ENCODE data around the gene MYO7B.
A peak's percentile ranks its signal among the peaks of the same experiment; 100 is the strongest.
"Not testable (repeated sequence)": the region's sequence is repeated elsewhere in the genome, so short reads cannot be mapped to it uniquely, and the experiment has no call there.

Gene MYO7B

GRCh38 chr2:127526132-127527000 is 9.1 kb upstream of the MYO7B start, which contains the start of gene IWS1:
Gene IWS1 (minus strand): TSS chr2:127526489. CDS start chr2:127526208, 281 bp downstream.
- H3K4me1 ChIP-seq (ENCODE audit: control insufficient read depth, insufficient read depth, low read depth, low read length): peaks cover 5% of the 10 kb centered on the region
- peak within 1 kb of the TSS; percentile 53 for H2AK5ac ChIP-seq (ENCODE audit: low read length, severe bottlenecking)
- H4K8ac ChIP-seq (ENCODE audit: low read length): peak within 1 kb of the TSS; percentile 92
- peak within 1 kb of the TSS; percentile 90 for H4K91ac ChIP-seq (ENCODE audit: low read length)
- H3K4me3 ChIP-seq (ENCODE audit: insufficient read depth in 1 of 2, low read depth in 1 of 2, low read length in 2 of 2): peak within 1 kb of the TSS; percentile 87 to 97
- H3K4ac ChIP-seq (ENCODE audit: low read depth in 1 of 2, low read length in 2 of 2): peak within 1 kb of the TSS; percentile 85 to 99
- H3K27me3 ChIP-seq (ENCODE audit: control insufficient read depth in 1 of 2, insufficient read depth in 1 of 2, low read length in 2 of 2): no peaks in the 10 kb centered on the region
- peak within 1 kb of the TSS in 1 of 2 experiments; percentile 87 for H3K14ac ChIP-seq (ENCODE audit: low read length in 2 of 2)
- H3K27ac ChIP-seq (ENCODE audit: low read length, poor library complexity, severe bottlenecking): peak within 1 kb of the TSS; percentile 95
- peak; percentile 98 for DNase-seq
- H2BK5ac ChIP-seq (ENCODE audit: low read depth, low read length, poor library complexity, severe bottlenecking): peak within 1 kb of the TSS; percentile 49
- peak within 1 kb of the TSS in 1 of 2 experiments; percentile 88 for H3K23ac ChIP-seq (ENCODE audit: low read length in 2 of 2)
- H3K36me3 ChIP-seq (ENCODE audit: control insufficient read depth in 1 of 2, insufficient read depth in 2 of 2, low read depth in 1 of 2, low read length in 2 of 2): peaks cover 3 to 24% of the 10 kb centered on the region in 2 experiments
- H3K4me2 ChIP-seq (ENCODE audit: low read length, poor library complexity, severe bottlenecking): peak within 1 kb of the TSS; percentile 85
- no peaks in the 10 kb centered on the region for H3K9me3 ChIP-seq (ENCODE audit: control insufficient read depth, low read length)
- H2BK15ac ChIP-seq (ENCODE audit: low read depth, poor library complexity, severe bottlenecking): peak within 1 kb of the TSS; percentile 91
- no peaks in the 10 kb centered on the region for H3K79me1 ChIP-seq (replicated peaks; ENCODE audit: low read length, poor library complexity, severe bottlenecking)
- WGBS: under 1% methylated on average over 68 of the region's 70 CpGs
- peak within 1 kb of the TSS; percentile 63 for H2AFZ ChIP-seq (ENCODE audit: low read depth, low read length)
- peak within 1 kb of the TSS; percentile 88 to 98 for H3K18ac ChIP-seq (ENCODE audit: low read depth in 1 of 2, low read length in 2 of 2)
- H3K9ac ChIP-seq (ENCODE audit: low read length): peak within 1 kb of the TSS; percentile 98
- H2BK12ac ChIP-seq (ENCODE audit: low read length in 2 of 2): peak within 1 kb of the TSS in 1 of 2 experiments; percentile 64
- peak within 1 kb of the TSS; percentile 77 for H2BK120ac ChIP-seq (ENCODE audit: low read depth, low read length)

DNA sequence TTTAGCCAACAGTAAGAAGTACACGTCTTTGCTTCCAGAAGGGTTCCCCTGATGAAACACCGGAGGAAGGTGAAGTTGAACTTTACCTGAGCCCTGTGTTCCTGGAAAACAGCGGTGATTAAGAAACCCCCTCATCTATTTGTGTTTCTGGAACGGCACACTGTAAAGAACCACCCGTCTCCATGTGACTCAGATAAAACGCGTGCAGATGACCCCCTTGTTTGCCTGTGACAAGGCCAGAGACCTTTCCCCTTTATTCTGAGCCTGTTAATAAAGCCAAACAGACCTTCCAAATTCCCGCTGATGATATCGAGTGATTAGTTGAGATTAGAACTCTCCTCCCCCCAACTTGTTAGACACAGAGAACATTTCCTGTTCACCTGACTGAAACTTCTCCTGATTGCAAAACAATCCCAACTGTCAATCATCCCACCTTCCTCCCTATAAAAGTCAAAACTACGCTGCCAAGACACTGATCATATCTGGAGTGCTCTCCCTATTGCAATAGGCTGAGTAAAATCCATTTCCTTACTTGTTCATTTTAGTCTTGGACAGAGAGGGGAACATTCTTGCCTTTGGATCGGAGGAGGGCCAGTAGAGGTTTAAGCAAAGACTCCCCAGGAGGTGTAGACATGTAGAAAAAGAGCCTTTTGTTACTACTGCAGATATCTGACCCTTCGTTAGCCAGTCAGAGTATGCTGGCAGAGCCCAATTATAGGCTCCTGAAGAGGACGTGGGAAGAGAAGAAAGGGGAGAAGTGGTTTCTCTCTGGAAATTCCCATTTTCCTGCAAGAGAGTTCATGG is 8.3 kb upstream of the MYO7B start:
- Histone ChIP-seq H3K36me3 (ENCODE audit: control insufficient read depth in 1 of 2, insufficient read depth in 2 of 2, low read depth in 1 of 2, low read length in 2 of 2) (peaks cover 3 to 16% of the 10 kb centered on the region in 2 experiments), H3K4ac (ENCODE audit: low read depth in 1 of 2, low read length in 2 of 2) (peak overlapping the region in 1 of 2 experiments; percentile 77), H3K27ac (ENCODE audit: low read length, poor library complexity, severe bottlenecking) (peak overlapping the region; percentile 95), H3K27me3 (ENCODE audit: control insufficient read depth in 1 of 2, insufficient read depth in 1 of 2, low read length in 2 of 2) (peaks cover 0 to 2% of the 10 kb centered on the region in 2 experiments), H3K9ac (ENCODE audit: low read length) (peak overlapping the region; percentile 98), H2BK12ac (ENCODE audit: low read length in 2 of 2) (no peak overlapping the region), H3K23ac (ENCODE audit: low read length in 2 of 2) (no peak overlapping the region), H2AFZ (ENCODE audit: low read depth, low read length) (peak overlapping the region; percentile 54), H4K91ac (ENCODE audit: low read length) (no peak overlapping the region), H3K79me1 (replicated peaks; ENCODE audit: low read length, poor library complexity, severe bottlenecking) (no peaks in the 10 kb centered on the region), H3K4me1 (ENCODE audit: control insufficient read depth, insufficient read depth, low read depth, low read length) (peaks cover 5% of the 10 kb centered on the region), H4K8ac (ENCODE audit: low read length) (peak overlapping the region; percentile 89), H3K4me2 (ENCODE audit: low read length, poor library complexity, severe bottlenecking) (peak overlapping the region; percentile 85), H2BK120ac (ENCODE audit: low read depth, low read length) (no peak overlapping the region), H2AK5ac (ENCODE audit: low read length, severe bottlenecking) (peak overlapping the region; percentile 53), H3K4me3 (ENCODE audit: insufficient read depth in 1 of 2, low read depth in 1 of 2, low read length in 2 of 2) (peak overlapping the region in 1 of 2 experiments; percentile 97), H3K18ac (ENCODE audit: low read depth in 1 of 2, low read length in 2 of 2) (peak overlapping the region; percentile 11 to 45), H2BK15ac (ENCODE audit: low read depth, poor library complexity, severe bottlenecking) (peak overlapping the region; percentile 54), H3K14ac (ENCODE audit: low read length in 2 of 2) (no peak overlapping the region), H2BK5ac (ENCODE audit: low read depth, low read length, poor library complexity, severe bottlenecking) (no peak overlapping the region), H3K9me3 (ENCODE audit: control insufficient read depth, low read length) (no peaks in the 10 kb centered on the region)
- WGBS: 35% methylated on average over 12 of the region's 13 CpGs
- DNase-seq: no peak

DNA sequence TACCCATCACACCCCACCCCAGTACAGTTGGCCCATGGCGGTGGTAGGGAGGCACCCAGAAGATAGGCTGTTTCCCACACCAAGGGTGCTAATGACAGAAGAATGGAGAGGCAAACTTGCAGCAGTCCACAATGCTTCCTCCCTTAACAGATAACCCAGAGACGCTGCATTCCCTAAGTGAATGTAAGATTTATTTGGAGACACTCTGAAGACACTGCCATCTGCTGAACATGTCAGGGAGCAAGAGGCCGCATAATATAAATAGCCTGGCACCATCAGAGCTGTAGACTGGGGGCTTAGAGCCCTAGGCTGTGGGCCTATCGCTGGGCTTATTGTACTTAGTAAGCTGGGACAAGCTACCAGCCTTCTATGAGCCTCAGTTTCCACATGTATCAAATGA is 7.0 kb upstream of the MYO7B start:
- Histone ChIP-seq H3K27me3 (ENCODE audit: control insufficient read depth in 1 of 2, insufficient read depth in 1 of 2, low read length in 2 of 2) (peaks cover 7 to 10% of the 10 kb centered on the region in 2 experiments), H2BK12ac (ENCODE audit: low read length in 2 of 2) (no peak overlapping the region), H2AK5ac (ENCODE audit: low read length, severe bottlenecking) (no peak overlapping the region), H3K14ac (ENCODE audit: low read length in 2 of 2) (no peak overlapping the region), H3K36me3 (ENCODE audit: control insufficient read depth in 1 of 2, insufficient read depth in 2 of 2, low read depth in 1 of 2, low read length in 2 of 2) (peaks cover 0 to 3% of the 10 kb centered on the region in 2 experiments), H2BK120ac (ENCODE audit: low read depth, low read length) (no peak overlapping the region), H3K9ac (ENCODE audit: low read length) (no peak overlapping the region), H3K4me1 (ENCODE audit: control insufficient read depth, insufficient read depth, low read depth, low read length) (peaks cover 5% of the 10 kb centered on the region), H2AFZ (ENCODE audit: low read depth, low read length) (no peak overlapping the region), H3K4ac (ENCODE audit: low read depth in 1 of 2, low read length in 2 of 2) (no peak overlapping the region), H2BK15ac (ENCODE audit: low read depth, poor library complexity, severe bottlenecking) (no peak overlapping the region), H3K79me1 (replicated peaks; ENCODE audit: low read length, poor library complexity, severe bottlenecking) (no peaks in the 10 kb centered on the region), H3K4me3 (ENCODE audit: insufficient read depth in 1 of 2, low read depth in 1 of 2, low read length in 2 of 2) (no peak overlapping the region), H3K23ac (ENCODE audit: low read length in 2 of 2) (no peak overlapping the region), H3K9me3 (ENCODE audit: control insufficient read depth, low read length) (no peaks in the 10 kb centered on the region), H4K91ac (ENCODE audit: low read length) (no peak overlapping the region), H3K27ac (ENCODE audit: low read length, poor library complexity, severe bottlenecking) (no peak overlapping the region), H4K8ac (ENCODE audit: low read length) (peak overlapping the region; percentile 19), H2BK5ac (ENCODE audit: low read depth, low read length, poor library complexity, severe bottlenecking) (no peak overlapping the region), H3K18ac (ENCODE audit: low read depth in 1 of 2, low read length in 2 of 2) (no peak overlapping the region), H3K4me2 (ENCODE audit: low read length, poor library complexity, severe bottlenecking) (no peak overlapping the region)
- whole genome bisulfite sequencing: 57% methylated on average over 4 of the region's 4 CpGs
- no peak for DNase-seq

DNA sequence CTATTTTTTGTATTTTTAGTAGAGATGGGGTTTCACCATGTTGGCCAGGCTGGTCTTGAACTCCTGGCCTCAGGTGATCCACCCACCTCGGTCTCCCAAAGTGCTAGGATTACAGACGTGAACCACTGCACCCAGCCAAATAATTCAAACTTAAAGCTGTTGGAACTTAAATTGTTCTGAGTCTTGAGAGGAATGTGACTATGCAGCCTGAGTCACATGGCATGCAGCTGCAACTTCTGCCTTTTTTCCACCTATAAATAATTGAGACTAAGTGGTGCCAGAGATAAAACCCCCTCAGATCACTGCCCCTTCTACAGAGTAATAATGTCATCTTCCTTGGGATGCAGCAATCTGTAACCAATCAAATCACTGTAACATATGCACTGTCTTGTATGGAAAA is 6.1 kb upstream of the MYO7B start:
- H3K23ac ChIP-seq (ENCODE audit: low read length in 2 of 2); H2BK5ac ChIP-seq (ENCODE audit: low read depth, low read length, poor library complexity, severe bottlenecking); H3K4ac ChIP-seq (ENCODE audit: low read depth in 1 of 2, low read length in 2 of 2); H3K18ac ChIP-seq (ENCODE audit: low read depth in 1 of 2, low read length in 2 of 2); H4K91ac ChIP-seq (ENCODE audit: low read length); H3K79me1 ChIP-seq (replicated peaks; ENCODE audit: low read length, poor library complexity, severe bottlenecking); H3K9ac ChIP-seq (ENCODE audit: low read length); H3K9me3 ChIP-seq (ENCODE audit: control insufficient read depth, low read length); H3K4me3 ChIP-seq (ENCODE audit: insufficient read depth in 1 of 2, low read depth in 1 of 2, low read length in 2 of 2); H2BK15ac ChIP-seq (ENCODE audit: low read depth, poor library complexity, severe bottlenecking); H2AFZ ChIP-seq (ENCODE audit: low read depth, low read length); H3K36me3 ChIP-seq (ENCODE audit: control insufficient read depth in 1 of 2, insufficient read depth in 2 of 2, low read depth in 1 of 2, low read length in 2 of 2); H3K27ac ChIP-seq (ENCODE audit: low read length, poor library complexity, severe bottlenecking); H2BK120ac ChIP-seq (ENCODE audit: low read depth, low read length); H3K4me1 ChIP-seq (ENCODE audit: control insufficient read depth, insufficient read depth, low read depth, low read length); H2AK5ac ChIP-seq (ENCODE audit: low read length, severe bottlenecking); H4K8ac ChIP-seq (ENCODE audit: low read length); H3K4me2 ChIP-seq (ENCODE audit: low read length, poor library complexity, severe bottlenecking); H2BK12ac ChIP-seq (ENCODE audit: low read length in 2 of 2); H3K14ac ChIP-seq (ENCODE audit: low read length in 2 of 2); DNase-seq: not testable (repeated sequence)
- no CpG with 5 or more reads among the region's 2 CpGs for WGBS
- H3K27me3 ChIP-seq (ENCODE audit: control insufficient read depth in 1 of 2, insufficient read depth in 1 of 2, low read length in 2 of 2): peaks cover 16 to 18% of the 10 kb centered on the region in 2 experiments

Measured in mesenchymal stem cell (in vitro differentiated cells and primary cell).